Lung (tissue), 12 donors: ENCODE data around the gene ARFIP1. TPM values are rescaled to one million over a fixed set of nuclear protein-coding genes. Genes with fewer than 3 reads are reported as not detected.

Experiments
- ATAC-seq: fragments of 200-7000 bp; cut with Tn5 transposase; one replicate; pipeline ENCODE4 v1.9.1; 2020; ENCODE audit warnings: moderate number of reproducible peaks; ENCODE audit not compliant: insufficient read depth, low FRiP score
- DNase-seq, 3 donors: peaks; one replicate each; pipeline ENCODE4 v3.0.0-alpha.2; 2013 to 2017
- H3K27ac ChIP-seq, 2 donors: one replicate each; pipeline ENCODE4 v1.5.1; 2013; ENCODE audit warnings: mild to moderate bottlenecking in 2 of 2, moderate library complexity in 2 of 2, control low read depth in 1 of 2, inconsistent platforms in 1 of 2, low read depth in 1 of 2, low read length in 1 of 2
- H3K27me3 ChIP-seq, 3 donors: one replicate each; pipeline ENCODE4 v1.5.1; 2013; ENCODE audit warnings: low read length in 2 of 3; ENCODE audit not compliant: control insufficient read depth in 3 of 3, insufficient read depth in 3 of 3
- H3K36me3 ChIP-seq, 4 donors: one replicate each; pipeline ENCODE4 v1.5.1; 2013; ENCODE audit warnings: low read length in 4 of 4, mild to moderate bottlenecking in 1 of 4, moderate library complexity in 1 of 4; ENCODE audit not compliant: control insufficient read depth in 4 of 4, insufficient read depth in 4 of 4
- H3K4me1 ChIP-seq, 5 donors: one replicate each; pipeline ENCODE4 v1.5.1; 2013; ENCODE audit warnings: low read length in 5 of 5, mild to moderate bottlenecking in 2 of 5, moderate library complexity in 1 of 5; ENCODE audit not compliant: control insufficient read depth in 5 of 5, insufficient read depth in 5 of 5
- H3K4me3 ChIP-seq: one replicate; pipeline ENCODE4 v1.5.1; 2013; ENCODE audit warnings: mild to moderate bottlenecking, control low read depth, moderate library complexity
- H3K9ac ChIP-seq, 2 donors: one replicate each; pipeline ENCODE4 v1.5.1; 2013; ENCODE audit warnings: low read length in 2 of 2, control low read depth in 1 of 2; ENCODE audit not compliant: insufficient read depth in 1 of 2
- H3K9me3 ChIP-seq, 4 donors: one replicate each; pipeline ENCODE4 v1.5.1; 2013; ENCODE audit warnings: low read length in 3 of 4, mild to moderate bottlenecking in 1 of 4, moderate library complexity in 1 of 4; ENCODE audit not compliant: control insufficient read depth in 4 of 4, insufficient read depth in 3 of 4
- CTCF ChIP-seq: IDR thresholded peaks from 2 replicates; pipeline ENCODE4 v1.5.1; 2012; ENCODE audit warnings: mild to moderate bottlenecking; ENCODE audit errors: control extremely low read depth, extremely low read depth
- WGBS, 2 donors: extraction: QIAGEN DNeasy Blood & Tissue Kit; methylation state at CpG; one replicate each; pipeline ENCODE4 v1.1.7; 2013; 5-methylcytosine and 5-hydroxymethylcytosine counted together
- polyA plus RNA-seq, 2 donors: library from polyadenylated mRNA; stranded (reverse); fragments of 200-250 nt; gene quantifications; one replicate each; pipeline ENCODE4 v1.2.1, GENCODE V29; 2013
- total RNA-seq, 2 donors: library from RNA; depleted of rRNA in 1 of 2; stranded (reverse); fragments of >200 nt in 1 of 2; gene quantifications; one replicate each; pipeline ENCODE4 v1.2.1, GENCODE V29; 2014 to 2021
- donor health status: control.
- donor health status: control.
- donor health status: Bipolar disorder and iron deficiency.
- donor health status: healthy.
- donor health status: DM: yes; HTN: yes; CAD: no.

ARFIP1 gene
- total and polyA plus RNA-seq, 4 donors = 20.9 to 65.8 (median 25.1) TPM

GRCh38 chr4:152951348-152951747, 171.6 kb downstream of the ARFIP1 start:
- WGBS, 2 donors = 66 to 67% methylated on average over 3 of the region's 3 CpGs
- no peak overlapping the region for H3K4me3 ChIP-seq
- H3K9me3 ChIP-seq = no peaks in the 10 kb centered on the region
- peaks cover 0 to 17% (median 4%) of the 10 kb centered on the region in 5 donors for H3K4me1 ChIP-seq
- ATAC-seq = no peak
- H3K9ac ChIP-seq = peak overlapping the region in 1 of 2 donors; percentile 17
- H3K27ac ChIP-seq = no peak overlapping the region
- no peaks in the 10 kb centered on the region for H3K27me3 ChIP-seq
- peaks cover 0 to 11% (median 0%) of the 10 kb centered on the region in 4 donors for H3K36me3 ChIP-seq
- no peak for DNase-seq
- no peak for TF ChIP-seq CTCF

GRCh38 chr4:152953514-152953913, 173.8 kb downstream of the ARFIP1 start:
- WGBS, 2 donors = 91 to 97% methylated on average over 3 of the region's 3 CpGs
- Histone ChIP-seq H3K9ac (no peak overlapping the region), H3K4me3 (no peak overlapping the region), H3K9me3 (no peaks in the 10 kb centered on the region), H3K36me3 (peaks cover 0 to 11% (median 0%) of the 10 kb centered on the region in 4 donors), H3K27me3 (no peaks in the 10 kb centered on the region), H3K27ac (no peak overlapping the region), H3K4me1 (peaks cover 8 to 39% (median 17%) of the 10 kb centered on the region in 5 donors)
- ATAC-seq (no peak), DNase-seq (no peak)
- TF ChIP-seq CTCF = no peak

GRCh38 chr4:152954741-152955140, 175.0 kb downstream of the ARFIP1 start:
- Histone ChIP-seq H3K9ac (no peak overlapping the region), H3K9me3 (no peaks in the 10 kb centered on the region), H3K27ac (no peak overlapping the region), H3K4me1 (peaks cover 8 to 47% (median 18%) of the 10 kb centered on the region in 5 donors), H3K36me3 (peaks cover 0 to 11% (median 0%) of the 10 kb centered on the region in 4 donors), H3K27me3 (no peaks in the 10 kb centered on the region), H3K4me3 (no peak overlapping the region)
- no peak for DNase-seq
- ATAC-seq = no peak
- TF ChIP-seq CTCF = no peak
- 90 to 94% methylated on average over 1 of the region's 1 CpG for WGBS, 2 donors

GRCh38 chr4:152956147-152956546, 176.4 kb downstream of the ARFIP1 start:
- no peak for TF ChIP-seq CTCF
- no peaks in the 10 kb centered on the region for H3K9me3 ChIP-seq
- 69 to 75% methylated on average over 2 of the region's 2 CpGs for WGBS, 2 donors
- H3K27me3 ChIP-seq = no peaks in the 10 kb centered on the region
- H3K4me1 ChIP-seq = peaks cover 8 to 55% (median 22%) of the 10 kb centered on the region in 5 donors
- no peak overlapping the region for H3K4me3 ChIP-seq
- peaks cover 0 to 6% (median 0%) of the 10 kb centered on the region in 4 donors for H3K36me3 ChIP-seq
- H3K9ac ChIP-seq = no peak overlapping the region
- DNase-seq (no peak), ATAC-seq (no peak)
- no peak overlapping the region for H3K27ac ChIP-seq
